B cell (primary cell): ENCODE results near the gene BCAR1. TPM values are rescaled to one million over a fixed set of nuclear protein-coding genes. Genes with fewer than 3 reads are reported as not detected.

Source experiments
- ATAC-seq: fragments of 200-7000 bp; cut with Tn5 transposase; one replicate; pipeline ENCODE4 v1.10.0; 2021; ENCODE audit warnings: low read depth, mild to moderate bottlenecking, moderate number of reproducible peaks, moderate library complexity
- CTCF ChIA-PET: fragments of 350-600 bp; sonication (Branson Sonifier 250); formaldehyde crosslinking; loops from one replicate; lab custom pipeline; 2021; ENCODE audit warnings: antibody characterized with exemption, inconsistent platforms; lab: Charles Lee
- POLR2A ChIA-PET: fragments of 350-600 bp; sonication (Branson Sonifier 250); formaldehyde crosslinking; loops from one replicate; lab custom pipeline; 2021; ENCODE audit warnings: antibody characterized with exemption; lab: Charles Lee
- DNase-seq: peaks from one replicate; pipeline ENCODE4 v3.0.0; 2013
- H2AFZ ChIP-seq: 2 replicates; pipeline ENCODE4 v1.6.1; 2012; ENCODE audit warnings: mild to moderate bottlenecking, low read depth, low read length; ENCODE audit not compliant: insufficient read depth, poor library complexity, severe bottlenecking
- H3K27ac ChIP-seq, 2 donors: 1 replicate in 1 of 2; 2 replicates in 1 of 2; pipeline ENCODE4 v1.5.1; 2012 to 2013; ENCODE audit warnings: low read length in 2 of 2, mild to moderate bottlenecking in 2 of 2, moderate library complexity in 1 of 2
- H3K27me3 ChIP-seq, 4 experiments: fragments of 200-600 bp in 1 of 4; sonication (generic) in 1 of 4; replicated peaks in 1 of 4; 1 replicate in 2 of 4; 2 replicates in 2 of 4; pipeline versions ENCODE4 v1.6.1 to v1.7.0; 2013 to 2016; ENCODE audit warnings: low read length in 3 of 4, mild to moderate bottlenecking in 2 of 4, mixed read lengths in 1 of 4, moderate library complexity in 1 of 4; ENCODE audit not compliant: insufficient read depth in 4 of 4, control insufficient read depth in 3 of 4; ENCODE audit errors: control extremely low read depth in 1 of 4
- H3K36me3 ChIP-seq, 2 experiments: replicated peaks in 1 of 2; 1 replicate in 1 of 2; 2 replicates in 1 of 2; pipeline versions ENCODE4 v1.6.1 to v1.7.1; 2013; ENCODE audit warnings: low read length in 1 of 2; ENCODE audit not compliant: insufficient read depth in 2 of 2, control insufficient read depth in 1 of 2; ENCODE audit errors: control extremely low read depth in 1 of 2, extremely low read depth in 1 of 2
- H3K4me1 ChIP-seq, 2 donors: fragments of 200-600 bp in 1 of 2; sonication (generic) in 1 of 2; 1 replicate in 1 of 2; 2 replicates in 1 of 2; pipeline versions ENCODE4 v1.5.1 to v1.6.1; 2013 to 2017; ENCODE audit warnings: low read length in 2 of 2; ENCODE audit not compliant: control insufficient read depth in 2 of 2, insufficient read depth in 2 of 2
- H3K4me2 ChIP-seq: replicated peaks from 2 replicates; pipeline ENCODE3; 2012; ENCODE audit warnings: mild to moderate bottlenecking, low read depth, low read length; ENCODE audit not compliant: poor library complexity, severe bottlenecking
- H3K4me3 ChIP-seq, 5 experiments: fragments of 200-600 bp in 1 of 5; sonication (generic) in 1 of 5; 1 replicate in 3 of 5; 2 replicates in 2 of 5; pipeline versions ENCODE4 v1.5.1 to v1.7.0; 2011 to 2016; ENCODE audit warnings: low read length in 4 of 5, mild to moderate bottlenecking in 4 of 5, low read depth in 2 of 5, control low read depth in 1 of 5, moderate library complexity in 1 of 5; ENCODE audit not compliant: insufficient read depth in 1 of 5; ENCODE audit errors: control extremely low read depth in 1 of 5, extremely low read depth in 1 of 5
- H3K79me2 ChIP-seq: fragments of 200-600 bp; sonication (generic); one replicate; pipeline ENCODE4 v1.6.0; 2016; ENCODE audit warnings: low read length; ENCODE audit not compliant: control insufficient read depth, insufficient read depth
- H3K9ac ChIP-seq: fragments of 200-600 bp; sonication (generic); 2 replicates; pipeline ENCODE4 v1.6.1; 2017; ENCODE audit warnings: mild to moderate bottlenecking, low read length, moderate library complexity
- H3K9me3 ChIP-seq, 3 donors: one replicate each; pipeline versions ENCODE4 v1.6.1 to v1.7.1; 2013; ENCODE audit warnings: low read length in 2 of 3; ENCODE audit not compliant: control insufficient read depth in 2 of 3, insufficient read depth in 1 of 3; ENCODE audit errors: control extremely low read depth in 1 of 3
- H4K20me1 ChIP-seq: 2 replicates; pipeline ENCODE4 v1.6.0; 2012; ENCODE audit warnings: mild to moderate bottlenecking, low read length; ENCODE audit not compliant: insufficient read depth, control insufficient read depth, poor library complexity, severe bottlenecking
- H3K27ac Mint-ChIP-seq: one replicate; pipeline ENCODE4 v1.8.0; 2021; ENCODE audit warnings: mixed read lengths
- H3K27me3 Mint-ChIP-seq: one replicate; pipeline ENCODE4 v1.8.0; 2021; ENCODE audit warnings: mixed read lengths
- H3K4me1 Mint-ChIP-seq: one replicate; pipeline ENCODE4 v1.8.0; 2021; ENCODE audit warnings: mixed read lengths
- H3K4me3 Mint-ChIP-seq: one replicate; pipeline ENCODE4 v1.8.0; 2021; ENCODE audit warnings: mixed read lengths
- H3K9me3 Mint-ChIP-seq: one replicate; pipeline ENCODE4 v1.8.0; 2022; ENCODE audit warnings: mixed read lengths; ENCODE audit not compliant: insufficient read depth
- CTCF ChIP-seq: fragments of 200-600 bp; IDR thresholded peaks from one replicate; pipeline ENCODE4 v1.8.0; 2022; ENCODE audit warnings: antibody characterized with exemption, mild to moderate bottlenecking
- EZH2 ChIP-seq: IDR thresholded peaks from 2 replicates; pipeline ENCODE4 v1.6.1; 2012; ENCODE audit warnings: borderline replicate concordance, low read depth, mild to moderate bottlenecking, moderate library complexity, low read length; ENCODE audit not compliant: insufficient read depth, poor library complexity, severe bottlenecking
- WGBS: methylation state at CpG from one replicate; pipeline ENCODE4 v1.1.5; 2013; ENCODE audit warnings: missing lambda C conversion rate; ENCODE audit not compliant: insufficient coverage; 5-methylcytosine and 5-hydroxymethylcytosine counted together
- intact Hi-C: fragments of 100-400 bp; cut with micrococcal nuclease; formaldehyde crosslinking; loops from one replicate; pipeline ENCODE4 v1.10.0; 2022
- polyA plus RNA-seq: library from polyadenylated mRNA; depleted of rRNA; stranded (reverse); fragments of >200 nt; gene quantifications from 2 replicates; pipeline ENCODE4 v1.2.3, GENCODE V29; 2012
- total RNA-seq, 2 donors: library from RNA; stranded (reverse); fragments of 120-200 nt in 1 of 2; gene quantifications; 1 replicate in 1 of 2; 2 replicates in 1 of 2; pipeline versions ENCODE4 v1.2.3 to v1.2.4, GENCODE V29; 2013 to 2022

Gene BCAR1
- total and polyA plus RNA-seq, 2 donors (not counting 1 experiment from before 2014, with no cell fraction given), result not detected

GRCh38 chr16:75238132-75238852 lies 13.1 kb downstream of the BCAR1 start:
- H3K27me3 ChIP-seq, result peaks cover 0 to 89% (median 16%) of the 10 kb centered on the region in 4 experiments
- 78% methylated on average over 25 of the region's 25 CpGs for WGBS
- H4K20me1 ChIP-seq, result no peaks in the 10 kb centered on the region
- DNase-seq (no peak), ATAC-seq (no peak)
- no peak overlapping the region for H3K4me2 ChIP-seq
- POLR2A ChIA-PET, result no interaction called here
- TF ChIP-seq EZH2, result no peak
- TF ChIP-seq CTCF, result no peak
- H3K9me3 Mint-ChIP-seq, result no peaks in the 10 kb centered on the region
- no peak overlapping the region for H3K27ac Mint-ChIP-seq
- H3K4me1 ChIP-seq, result peaks cover 0 to 7% of the 10 kb centered on the region in 2 donors
- H3K4me1 Mint-ChIP-seq, result peaks cover 2% of the 10 kb centered on the region
- intact Hi-C loops, result no loop called here
- no peak overlapping the region for H3K27ac ChIP-seq
- no peak overlapping the region for H2AFZ ChIP-seq
- no peaks in the 10 kb centered on the region for H3K79me2 ChIP-seq
- H3K9me3 ChIP-seq, result peaks cover 0 to 32% (median 0%) of the 10 kb centered on the region in 3 donors
- CTCF ChIA-PET, result interaction anchor here (1.0 to 7.1 kb wide), 2 partner anchors 148 to 526 kb away, joined by 3 to 109 read pairs; no protein-coding TSS in a partner anchor
- H3K36me3 ChIP-seq, result no peaks in the 10 kb centered on the region
- no peak overlapping the region for H3K4me3 Mint-ChIP-seq
- no peak overlapping the region for H3K9ac ChIP-seq
- H3K4me3 ChIP-seq, result no peak overlapping the region
- H3K27me3 Mint-ChIP-seq, result peaks cover 59% of the 10 kb centered on the region
